HCT116 (cell line): ENCODE measurements around the gene GOLGA2.

Experiments
- CTCF ChIP-seq, 3 experiments: fragments of 200-600 bp in 1 of 3; sonication (generic) in 1 of 3; IDR thresholded peaks in 2 of 3; conservative IDR thresholded peaks in 1 of 3; 2 replicates each; pipeline ENCODE4 v1.5.1; 2012 to 2017; ENCODE audit warnings: low read depth in 2 of 3, low read length in 2 of 3, antibody characterized with exemption in 1 of 3, borderline replicate concordance in 1 of 3, control low read depth in 1 of 3, mild to moderate bottlenecking in 1 of 3, mixed read lengths in 1 of 3, mixed run types in 1 of 3, moderate library complexity in 1 of 3; ENCODE audit not compliant: insufficient read depth in 1 of 3
- EZH2 ChIP-seq: fragments of 200-600 bp; sonication (generic); IDR thresholded peaks from 2 replicates; pipeline ENCODE4 v1.6.1; 2017; ENCODE audit warnings: antibody characterized with exemption, mixed run types
- POLR2AphosphoS5 ChIP-seq: IDR thresholded peaks from 2 replicates; pipeline ENCODE4 v1.6.1; 2011; ENCODE audit warnings: mild to moderate bottlenecking, low read depth, low read length, moderate library complexity

DNA sequence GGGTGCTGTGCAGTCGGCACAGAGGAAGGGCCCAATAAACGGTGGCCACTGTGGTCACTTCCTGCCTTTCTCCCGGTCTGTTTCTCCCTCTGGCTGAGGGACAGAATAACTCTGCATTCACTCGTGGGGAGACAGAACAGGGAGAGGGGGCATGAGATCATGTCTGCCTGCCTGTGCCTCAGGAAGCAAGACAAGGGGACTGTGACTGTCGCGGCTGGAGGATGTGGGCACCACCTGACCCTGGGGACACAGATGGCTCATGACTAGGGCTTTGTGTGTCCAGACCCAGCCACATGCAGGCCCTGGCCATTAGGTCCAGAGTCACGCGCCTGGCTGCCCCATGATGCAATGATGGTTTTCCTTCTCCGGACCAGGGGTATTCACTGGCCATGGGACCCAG is 40.6 kb upstream of the GOLGA2 start:
- TF ChIP-seq CTCF (IDR thresholded peaks at IDR 0.05 in 2 of 3, conservative IDR thresholded peaks at IDR 0.05 in 1 of 3; ENCODE audit: borderline replicate concordance in 1 of 3, insufficient read depth in 1 of 3, low read depth in 2 of 3, low read length in 2 of 3) (no peak), EZH2 (no peak), POLR2AphosphoS5 (no peak)
